ENCODE results near the gene NCK2.

- TF ChIP-seq, protein P1, sequence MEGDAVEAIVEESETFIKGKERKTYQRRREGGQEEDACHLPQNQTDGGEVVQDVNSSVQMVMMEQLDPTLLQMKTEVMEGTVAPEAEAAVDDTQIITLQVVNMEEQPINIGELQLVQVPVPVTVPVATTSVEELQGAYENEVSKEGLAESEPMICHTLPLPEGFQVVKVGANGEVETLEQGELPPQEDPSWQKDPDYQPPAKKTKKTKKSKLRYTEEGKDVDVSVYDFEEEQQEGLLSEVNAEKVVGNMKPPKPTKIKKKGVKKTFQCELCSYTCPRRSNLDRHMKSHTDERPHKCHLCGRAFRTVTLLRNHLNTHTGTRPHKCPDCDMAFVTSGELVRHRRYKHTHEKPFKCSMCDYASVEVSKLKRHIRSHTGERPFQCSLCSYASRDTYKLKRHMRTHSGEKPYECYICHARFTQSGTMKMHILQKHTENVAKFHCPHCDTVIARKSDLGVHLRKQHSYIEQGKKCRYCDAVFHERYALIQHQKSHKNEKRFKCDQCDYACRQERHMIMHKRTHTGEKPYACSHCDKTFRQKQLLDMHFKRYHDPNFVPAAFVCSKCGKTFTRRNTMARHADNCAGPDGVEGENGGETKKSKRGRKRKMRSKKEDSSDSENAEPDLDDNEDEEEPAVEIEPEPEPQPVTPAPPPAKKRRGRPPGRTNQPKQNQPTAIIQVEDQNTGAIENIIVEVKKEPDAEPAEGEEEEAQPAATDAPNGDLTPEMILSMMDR (IDR thresholded peaks at IDR 0.05): no peak
- TF ChIP-seq POLR2A (IDR thresholded peaks at IDR 0.05): no peak
These were observed 32.3 kb downstream of the NCK2 start for GRCh38 chr2:105777031-105777482.

Data from sigmoid colon (tissue), 3 donors.